ENCODE data around the gene ZMYND8.

The ZMYND8 gene

GRCh38 chr20:47353692-47354463 lies 2.6 kb downstream of the ZMYND8 start:
- no peak for DNase-seq

GRCh38 chr20:47353239-47353691 lies 3.2 kb downstream of the ZMYND8 start:
- DNase-seq, result no peak

- no peak for DNase-seq
These were observed 3.9 kb downstream of the ZMYND8 start for GRCh38 chr20:47352332-47353238.

GRCh38 chr20:47351643-47352331 lies 4.7 kb downstream of the ZMYND8 start:
- no peak for DNase-seq

- no peak for DNase-seq
These were observed 5.6 kb downstream of the ZMYND8 start for GRCh38 chr20:47350691-47351545.

GRCh38 chr20:47350181-47350550 lies 6.3 kb downstream of the ZMYND8 start:
- DNase-seq, result no peak

- no peak for DNase-seq
These were observed 6.9 kb downstream of the ZMYND8 start for GRCh38 chr20:47349365-47350180.

GRCh38 chr20:47348539-47349142 lies 7.9 kb downstream of the ZMYND8 start:
- DNase-seq, result no peak

- DNase-seq, result no peak
These were observed 8.7 kb downstream of the ZMYND8 start for GRCh38 chr20:47347661-47348435.

- no peak for DNase-seq
These were observed 10.3 kb downstream of the ZMYND8 start for GRCh38 chr20:47346172-47346571.

- no peak for DNase-seq
These were observed 11.3 kb downstream of the ZMYND8 start for GRCh38 chr20:47345214-47345613.

- no peak for DNase-seq
These were observed 13.5 kb downstream of the ZMYND8 start for GRCh38 chr20:47343007-47343472.

GRCh38 chr20:47338131-47338628 lies 18.3 kb downstream of the ZMYND8 start:
- no peak for DNase-seq

- DNase-seq, result no peak
These were observed 19.1 kb downstream of the ZMYND8 start for GRCh38 chr20:47337413-47337812.

GRCh38 chr20:47336129-47336754 lies 20.3 kb downstream of the ZMYND8 start:
- no peak for DNase-seq

GRCh38 chr20:47335251-47336128 lies 21.0 kb downstream of the ZMYND8 start:
- DNase-seq, result no peak

- DNase-seq, result no peak
These were observed 22.4 kb downstream of the ZMYND8 start for GRCh38 chr20:47334022-47334551.
